Astrocyte (in vitro differentiated cells and primary cell): ENCODE results near the gene METTL8.

Source experiments
- CTCF ChIP-seq: IDR thresholded peaks from 2 replicates; pipeline ENCODE4 v1.5.1; 2011; ENCODE audit warnings: low read depth, mild to moderate bottlenecking, inconsistent platforms, low read length, moderate library complexity; ENCODE audit not compliant: insufficient read depth
- EZH2 ChIP-seq: IDR thresholded peaks from 2 replicates; pipeline ENCODE4 v1.6.1; 2012; ENCODE audit warnings: mild to moderate bottlenecking, low read length, inconsistent platforms; ENCODE audit not compliant: insufficient read depth

- TF ChIP-seq CTCF: no peak
- TF ChIP-seq EZH2: no peak
Measured at GRCh38 chr2:171410624-171411023, 23.2 kb downstream of the METTL8 start.
